K562 (cell line): ENCODE measurements around the gene ANGPTL3.

Experiments
- MTA3 ChIP-seq: fragments of 450-650 bp; formaldehyde crosslinking; IDR thresholded peaks from 2 replicates; pipeline ENCODE4 v1.6.1; 2017; ENCODE audit warnings: mild to moderate bottlenecking, borderline replicate concordance
- POLR2A ChIP-seq: fragments of 450-650 bp; conservative IDR thresholded peaks from 2 replicates; pipeline ENCODE4 v1.6.1; 2016
- RAD21 ChIP-seq, 2 experiments: fragments of 250-450 bp in 1 of 2; fragments of 450-650 bp in 1 of 2; sonication (Bioruptor Pico) in 1 of 2; formaldehyde crosslinking in 1 of 2; IDR thresholded peaks in 1 of 2; conservative IDR thresholded peaks in 1 of 2; 2 replicates each; pipeline versions ENCODE4 v1.4.0 to v1.8.0; 2020 to 2022; ENCODE audit warnings: mild to moderate bottlenecking in 2 of 2, moderate library complexity in 1 of 2
- RBM39 ChIP-seq: fragments of 200-400 bp; formaldehyde crosslinking; optimal IDR thresholded peaks from 2 replicates; pipeline ENCODE3; 2018; ENCODE audit warnings: low read depth, low read length

DNA sequence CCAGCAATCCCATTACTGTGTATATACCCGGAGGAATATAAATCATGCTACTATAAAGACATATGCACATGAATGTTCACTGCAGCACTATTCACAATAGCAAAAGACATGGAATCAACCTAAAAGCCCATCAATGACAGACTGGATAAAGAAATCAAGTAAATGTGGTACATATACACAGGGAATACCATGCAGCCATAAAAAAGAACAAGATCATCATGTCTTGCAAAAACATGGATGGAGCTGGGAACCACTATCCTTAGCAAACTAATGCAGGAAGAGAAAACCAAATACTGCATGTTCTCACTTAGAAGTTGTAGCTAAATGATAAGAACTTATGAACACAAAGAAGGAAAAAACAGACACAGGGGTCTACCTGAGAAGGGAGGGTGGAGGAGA, 6.4 kb upstream of the ANGPTL3 start:
- TF ChIP-seq RAD21 (CRISPR knock-in tag; conservative IDR thresholded peaks at IDR 0.05 in 1 of 2, IDR thresholded peaks at IDR 0.05 in 1 of 2): no peak
- no peak for TF ChIP-seq MTA3
- no peak for TF ChIP-seq RBM39
- TF ChIP-seq POLR2A: no peak
